ENCODE results near the gene CNTNAP2. TPM values are rescaled to one million over a fixed set of nuclear protein-coding genes. Genes with fewer than 3 reads are reported as not detected.

The CNTNAP2 gene
- total and polyA plus RNA-seq, 2 experiments from 2014 or later, result not detected

DNA sequence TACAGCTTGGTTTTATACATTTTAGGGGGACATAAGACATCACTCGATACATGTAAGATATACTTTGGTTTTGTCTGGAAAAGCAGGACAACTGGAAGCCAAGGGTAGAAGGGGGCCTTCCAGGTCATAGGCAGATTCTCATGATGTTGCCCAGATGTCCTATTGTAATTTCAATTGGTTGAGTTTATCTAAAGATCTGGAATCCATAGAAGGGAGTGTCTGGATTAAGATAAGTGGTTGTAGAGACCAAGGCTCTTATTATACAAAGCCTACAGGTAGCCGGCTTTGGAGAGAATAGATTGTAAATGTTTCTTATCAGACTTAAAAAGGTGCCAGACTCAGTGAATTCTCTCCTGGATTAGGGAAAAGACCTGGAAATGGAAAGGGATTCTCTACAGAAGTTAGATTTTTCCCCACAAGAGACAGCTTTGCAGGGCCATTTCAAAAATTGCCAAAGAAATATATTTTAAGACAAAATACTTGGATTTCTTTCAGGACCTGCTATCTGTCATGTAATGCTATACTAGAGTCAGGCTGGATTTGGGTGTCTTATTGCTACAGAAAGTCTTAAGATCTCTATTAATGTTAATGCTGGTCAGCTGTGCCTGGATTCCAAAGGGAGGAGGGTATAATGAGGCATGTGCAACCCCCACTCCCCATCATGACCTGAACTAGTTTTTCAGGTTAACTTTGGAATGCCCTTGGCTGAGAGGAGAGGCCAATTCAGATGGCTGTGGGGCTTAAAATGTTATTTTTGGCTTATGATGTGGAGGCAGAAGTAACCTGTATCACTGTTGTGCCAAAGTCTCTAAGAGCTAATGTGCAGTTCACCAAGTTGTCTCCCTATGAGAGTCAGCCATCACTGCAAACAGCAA, 1962.8 kb downstream of the CNTNAP2 start:
- H3K9me3 ChIP-seq (ENCODE audit: low read depth), result no peaks in the 10 kb centered on the region
- H3K27me3 ChIP-seq (replicated peaks; ENCODE audit: insufficient read depth), result no peaks in the 10 kb centered on the region
- in situ Hi-C loops (cut with MboI), result no loop called here
- no peak overlapping the region for H3K4me2 ChIP-seq (ENCODE audit: unreplicated experiment)
- H3K27ac ChIP-seq, result no peak overlapping the region
- no peak overlapping the region for H2AFZ ChIP-seq
- TF ChIP-seq EZH2 (IDR thresholded peaks at IDR 0.05; ENCODE audit: insufficient read depth, poor library complexity, severe bottlenecking) (no peak), EZH2phosphoT487 (IDR thresholded peaks at IDR 0.05; ENCODE audit: insufficient read depth, low read depth) (no peak)
- no peak overlapping the region for H3K9ac ChIP-seq
- no peak for DNase-seq
- no peaks in the 10 kb centered on the region for H3K4me1 ChIP-seq (ENCODE audit: insufficient read depth)
- no peaks in the 10 kb centered on the region for H4K20me1 ChIP-seq (ENCODE audit: insufficient read depth)
- no peak overlapping the region for H3K4me3 ChIP-seq
- H3K9me2 ChIP-seq (ENCODE audit: insufficient read depth), result no peaks in the 10 kb centered on the region
- no peaks in the 10 kb centered on the region for H3K79me2 ChIP-seq (ENCODE audit: insufficient read depth)
- H3K36me3 ChIP-seq (ENCODE audit: low read depth), result no peaks in the 10 kb centered on the region
- WGBS, 2 experiments (ENCODE audit: low coverage in 1 of 2, low lambda C conversion rate in 2 of 2, missing lambda C conversion rate in 2 of 2), result 17 to 28% methylated on average over 2 of the region's 2 CpGs
- no peaks in the 10 kb centered on the region for H3F3A ChIP-seq (ENCODE audit: insufficient read depth)

- no peaks in the 10 kb centered on the region for H3K4me1 ChIP-seq (ENCODE audit: insufficient read depth)
- no peaks in the 10 kb centered on the region for H3K27me3 ChIP-seq (replicated peaks; ENCODE audit: insufficient read depth)
- H3K9me3 ChIP-seq (ENCODE audit: low read depth), result no peaks in the 10 kb centered on the region
- no peak for DNase-seq
- H3K79me2 ChIP-seq (ENCODE audit: insufficient read depth), result no peaks in the 10 kb centered on the region
- H3K27ac ChIP-seq, result no peak overlapping the region
- no peak overlapping the region for H2AFZ ChIP-seq
- TF ChIP-seq EZH2 (IDR thresholded peaks at IDR 0.05; ENCODE audit: insufficient read depth, poor library complexity, severe bottlenecking) (no peak), EZH2phosphoT487 (IDR thresholded peaks at IDR 0.05; ENCODE audit: insufficient read depth, low read depth) (no peak)
- WGBS, 2 experiments (ENCODE audit: low coverage in 1 of 2, low lambda C conversion rate in 2 of 2, missing lambda C conversion rate in 2 of 2), result 0 to 14% methylated on average over 1 of the region's 1 CpG
- H3K9me2 ChIP-seq (ENCODE audit: insufficient read depth), result no peaks in the 10 kb centered on the region
- H4K20me1 ChIP-seq (ENCODE audit: insufficient read depth), result no peaks in the 10 kb centered on the region
- in situ Hi-C loops (cut with MboI), result no loop called here
- no peak overlapping the region for H3K9ac ChIP-seq
- no peaks in the 10 kb centered on the region for H3K36me3 ChIP-seq (ENCODE audit: low read depth)
- H3F3A ChIP-seq (ENCODE audit: insufficient read depth), result no peaks in the 10 kb centered on the region
- no peak overlapping the region for H3K4me3 ChIP-seq
- no peak overlapping the region for H3K4me2 ChIP-seq (ENCODE audit: unreplicated experiment)
Observed at GRCh38 chr7:148083448-148083847, 1966.8 kb downstream of the CNTNAP2 start.

DNA sequence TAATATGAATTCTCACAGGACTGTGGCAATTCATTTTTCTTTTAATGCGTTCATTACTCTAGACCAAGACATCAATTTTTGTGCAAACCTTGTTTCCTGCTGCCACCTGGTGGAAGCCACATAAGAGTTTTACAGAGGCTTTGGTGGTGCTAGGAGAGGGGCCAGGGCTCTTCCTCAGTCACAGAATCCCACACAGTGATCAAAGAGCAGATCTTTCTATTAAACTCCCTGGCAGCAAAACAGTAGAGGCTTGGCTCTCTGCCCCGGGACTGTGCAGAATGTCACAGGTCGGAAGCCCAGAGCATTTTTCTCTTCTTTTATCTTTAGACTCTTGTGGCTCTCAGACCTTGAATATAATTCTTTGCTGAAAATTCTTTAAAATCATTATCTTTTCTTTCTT, 1967.5 kb downstream of the CNTNAP2 start:
- Histone ChIP-seq H3K4me2 (ENCODE audit: unreplicated experiment) (no peak overlapping the region), H3K4me1 (ENCODE audit: insufficient read depth) (no peaks in the 10 kb centered on the region), H3K36me3 (ENCODE audit: low read depth) (no peaks in the 10 kb centered on the region), H3K9ac (no peak overlapping the region), H3K9me3 (ENCODE audit: low read depth) (no peaks in the 10 kb centered on the region), H4K20me1 (ENCODE audit: insufficient read depth) (no peaks in the 10 kb centered on the region), H3F3A (ENCODE audit: insufficient read depth) (no peaks in the 10 kb centered on the region), H3K27me3 (replicated peaks; ENCODE audit: insufficient read depth) (no peaks in the 10 kb centered on the region), H2AFZ (0 out of 2 replicates have a peak overlapping the region, but pooled peaks have one; percentile 21), H3K9me2 (ENCODE audit: insufficient read depth) (no peaks in the 10 kb centered on the region), H3K27ac (no peak overlapping the region), H3K79me2 (ENCODE audit: insufficient read depth) (no peaks in the 10 kb centered on the region), H3K4me3 (no peak overlapping the region)
- DNase-seq, result peak; percentile 49
- in situ Hi-C loops (cut with MboI), result no loop called here
- TF ChIP-seq EZH2 (IDR thresholded peaks at IDR 0.05; ENCODE audit: insufficient read depth, poor library complexity, severe bottlenecking) (no peak), EZH2phosphoT487 (IDR thresholded peaks at IDR 0.05; ENCODE audit: insufficient read depth, low read depth) (no peak)
- 0 to 2% methylated on average over 3 of the region's 3 CpGs for WGBS, 2 experiments (ENCODE audit: low coverage in 1 of 2, low lambda C conversion rate in 2 of 2, missing lambda C conversion rate in 2 of 2)

DNA sequence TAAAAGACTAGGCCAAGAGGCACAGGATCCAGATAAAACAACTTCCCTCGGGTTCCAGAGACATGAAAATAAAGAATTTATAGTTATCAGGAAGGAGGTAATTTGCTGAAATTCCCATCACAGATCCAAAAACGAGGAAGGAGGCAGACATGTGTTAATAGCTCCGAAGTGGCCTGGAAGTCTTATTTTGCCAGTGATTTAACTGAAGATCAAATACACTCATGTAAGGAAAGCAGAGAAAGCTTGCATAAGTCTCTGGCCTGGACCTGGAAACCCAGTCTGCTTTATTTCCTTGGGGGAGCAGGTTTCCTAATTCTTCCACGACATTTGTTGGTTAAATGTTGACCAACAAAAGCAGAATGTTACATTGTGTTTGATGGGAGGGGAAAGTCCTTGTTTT, 1975.3 kb downstream of the CNTNAP2 start:
- no peak for TF ChIP-seq EZH2phosphoT487 (IDR thresholded peaks at IDR 0.05; ENCODE audit: insufficient read depth, low read depth)
- no peak for TF ChIP-seq EZH2 (IDR thresholded peaks at IDR 0.05; ENCODE audit: insufficient read depth, poor library complexity, severe bottlenecking)
- WGBS, 2 experiments (ENCODE audit: low coverage in 1 of 2, low lambda C conversion rate in 2 of 2, missing lambda C conversion rate in 2 of 2), result 7 to 10% methylated on average over 4 of the region's 4 CpGs
- H3K79me2 ChIP-seq (ENCODE audit: insufficient read depth), result no peaks in the 10 kb centered on the region
- H3K27ac ChIP-seq, result no peak overlapping the region
- no peaks in the 10 kb centered on the region for H3F3A ChIP-seq (ENCODE audit: insufficient read depth)
- H2AFZ ChIP-seq, result no peak overlapping the region
- H4K20me1 ChIP-seq (ENCODE audit: insufficient read depth), result no peaks in the 10 kb centered on the region
- H3K9me2 ChIP-seq (ENCODE audit: insufficient read depth), result no peaks in the 10 kb centered on the region
- no peaks in the 10 kb centered on the region for H3K36me3 ChIP-seq (ENCODE audit: low read depth)
- in situ Hi-C loops (cut with MboI), result no loop called here
- no peak overlapping the region for H3K9ac ChIP-seq
- no peaks in the 10 kb centered on the region for H3K9me3 ChIP-seq (ENCODE audit: low read depth)
- H3K4me2 ChIP-seq (ENCODE audit: unreplicated experiment), result no peak overlapping the region
- DNase-seq, result no peak
- H3K27me3 ChIP-seq (replicated peaks; ENCODE audit: insufficient read depth), result no peaks in the 10 kb centered on the region
- no peak overlapping the region for H3K4me3 ChIP-seq
- H3K4me1 ChIP-seq (ENCODE audit: insufficient read depth), result no peaks in the 10 kb centered on the region

All from GM23248 (cell line).